HepG2 (cell line): ENCODE measurements around the gene HELZ. TPM values are rescaled to one million over a fixed set of nuclear protein-coding genes. Genes with fewer than 3 reads are reported as not detected.
A peak's percentile ranks its signal among the peaks of the same experiment; 100 is the strongest.

ENCODE experiments used
- HMGXB4 ChIP-seq, 2 experiments: sonication (generic) in 1 of 2; formaldehyde crosslinking in 1 of 2; IDR thresholded peaks; 2 replicates each; pipeline versions ENCODE4 v1.4.0 to v1.6.1; 2018 to 2020; ENCODE audit warnings: missing genetic modification reagents in 2 of 2, borderline replicate concordance in 1 of 2, low read depth in 1 of 2, mild to moderate bottlenecking in 1 of 2, missing biosample characterization in 1 of 2
- HNF1B ChIP-seq: sonication (generic); formaldehyde crosslinking; IDR thresholded peaks from 2 replicates; pipeline ENCODE4 v1.5.1; 2020; ENCODE audit warnings: mild to moderate bottlenecking, moderate library complexity, missing genetic modification reagents
- IKZF1 ChIP-seq: fragments of 450-650 bp; IDR thresholded peaks from 2 replicates; pipeline ENCODE4 v1.7.1; 2016
- MLX ChIP-seq: IDR thresholded peaks from 2 replicates; pipeline ENCODE4 v1.6.1; 2016
- NCOR1 ChIP-seq: fragments of 200-600 bp; sonication (generic); IDR thresholded peaks from 2 replicates; pipeline ENCODE4 v1.7.0; 2017; ENCODE audit warnings: antibody characterized with exemption, low read length, borderline replicate concordance
- PAXIP1 ChIP-seq: sonication (generic); formaldehyde crosslinking; conservative IDR thresholded peaks from 2 replicates; pipeline ENCODE4 v1.4.0; 2020; ENCODE audit warnings: mild to moderate bottlenecking, missing genetic modification reagents, moderate library complexity
- PHB2 ChIP-seq: fragments of 450-650 bp; IDR thresholded peaks from 2 replicates; pipeline ENCODE4 v1.6.1; 2018; ENCODE audit not compliant: partially characterized antibody
- RAD51 ChIP-seq: fragments of 450-650 bp; IDR thresholded peaks from 2 replicates; pipeline ENCODE4 v1.6.1; 2016; ENCODE audit warnings: borderline replicate concordance
- SNAPC4 ChIP-seq: sonication (generic); formaldehyde crosslinking; IDR thresholded peaks from 2 replicates; pipeline ENCODE4 v1.4.0; 2020; ENCODE audit warnings: mild to moderate bottlenecking, missing genetic modification reagents
- ZFP36L1 ChIP-seq: sonication (generic); formaldehyde crosslinking; IDR thresholded peaks from 2 replicates; pipeline ENCODE4 v1.8.0; 2022; ENCODE audit warnings: mild to moderate bottlenecking, missing genetic modification reagents, moderate library complexity
- ZNF337 ChIP-seq: sonication (generic); formaldehyde crosslinking; IDR thresholded peaks from 2 replicates; pipeline ENCODE4 v1.5.1; 2020; ENCODE audit warnings: missing genetic modification reagents, low read depth, mild to moderate bottlenecking, borderline replicate concordance
- ZNF546 ChIP-seq: sonication (generic); formaldehyde crosslinking; conservative IDR thresholded peaks from 2 replicates; pipeline ENCODE4 v1.8.1; 2023; ENCODE audit warnings: mild to moderate bottlenecking, missing genetic modification reagents
- ZNF704 ChIP-seq: sonication (generic); formaldehyde crosslinking; IDR thresholded peaks from 2 replicates; pipeline ENCODE4 v1.8.1; 2023; ENCODE audit warnings: mild to moderate bottlenecking, inconsistent platforms, moderate library complexity, missing genetic modification reagents, borderline replicate concordance
- polyA plus RNA-seq, 8 experiments: library from polyadenylated mRNA; depleted of rRNA in 3 of 8; stranded (reverse) in 7 of 8; unstranded in 1 of 8; fragments of >200 nt; fragmentation: Illumina TruSeq in 4 of 8; extraction: Trizol in 4 of 8; gene quantifications; 2 replicates each; pipeline versions ENCODE4 v1.2.1 to v1.2.3, GENCODE V29; 2011 to 2016; ENCODE audit warnings: low read depth in 4 of 8, missing spikeins in 1 of 8, mixed read lengths in 1 of 8; ENCODE audit not compliant: insufficient read depth in 1 of 8
- total RNA-seq, 5 experiments: library from RNA; depleted of rRNA; stranded (reverse); fragments of >200 nt; fragmentation: Illumina TruSeq; extraction: Trizol; gene quantifications; 2 replicates each; pipeline ENCODE4 v1.2.3, GENCODE V29; 2016; ENCODE audit warnings: low read depth in 1 of 5

Gene HELZ
- total and polyA plus RNA-seq, 2 of the 13 experiments (the other 11 are each of a cell fraction or from before 2014, with no cell fraction given): 35.3 to 52.4 TPM

GRCh38 chr17:67245073-67245693, at the start of gene HELZ (continued):
- peak; percentile 26; the same call in 1 of the 2 replicates for TF ChIP-seq SNAPC4
- TF ChIP-seq IKZF1: no peak
- TF ChIP-seq HNF1B (CRISPR knock-in tag): peak; percentile 75
- 0 out of 2 replicates have a peak, but pooled peaks have one; percentile 0 for TF ChIP-seq MLX (CRISPR knock-in tag)
- TF ChIP-seq HMGXB4 (CRISPR knock-in tag; IDR thresholded peaks at IDR 0.05; ENCODE audit: borderline replicate concordance in 1 of 2, low read depth in 1 of 2): peak in 1 of 2 experiments; percentile 63; a peak in 2 of 4 replicates
- TF ChIP-seq ZNF337 (CRISPR knock-in tag): no peak
- TF ChIP-seq ZFP36L1: no peak
- TF ChIP-seq RAD51: no peak
- no peak; the same call in 1 of the 2 replicates for TF ChIP-seq ZNF546
- peak; percentile 72; the same call in 1 of the 2 replicates for TF ChIP-seq PAXIP1
- TF ChIP-seq PHB2: no peak
- TF ChIP-seq ZNF704 (CRISPR knock-in tag): peak; percentile 88; the same call in 1 of the 2 replicates
- TF ChIP-seq NCOR1: peak; percentile 40; the same call in 1 of the 2 replicates
